OCI-LY7 (cell line): Measurements from ENCODE around the gene IQGAP3. TPM values are rescaled to one million over a fixed set of nuclear protein-coding genes. Genes with fewer than 3 reads are reported as not detected.

ENCODE experiments used
- BruUV-seq: library from RNA; stranded (reverse); fragments of 400-500 nt; replicated peaks from 2 replicates; lab custom pipeline; 2021; lab: Mats Ljungman, UMichigan
- CTCF ChIA-PET: fragments of 300-600 bp; sonication (Branson Sonifier 250); formaldehyde crosslinking; loops from one replicate; lab custom pipeline; 2022; ENCODE audit warnings: antibody characterized with exemption; ENCODE audit not compliant: unreplicated experiment; lab: Charles Lee
- POLR2A ChIA-PET: fragments of 300-600 bp; sonication (Branson Sonifier 250); formaldehyde crosslinking; loops from one replicate; lab custom pipeline; 2022; ENCODE audit warnings: antibody characterized with exemption; lab: Charles Lee
- DNase-seq: peaks from one replicate; pipeline ENCODE4 v3.0.0-alpha.2; 2015; ENCODE audit warnings: low spot score
- H2AFZ ChIP-seq: fragments of 200-600 bp; sonication (generic), shearing (Covaris generic); 2 replicates; pipeline ENCODE4 v1.6.1; 2014; ENCODE audit warnings: mild to moderate bottlenecking, antibody characterized with exemption, low read length, moderate library complexity
- H3K27ac ChIP-seq: fragments of 200-600 bp; sonication (generic); 2 replicates; pipeline ENCODE4 v1.5.1; 2014; ENCODE audit warnings: mixed run types, low read depth, mild to moderate bottlenecking, moderate library complexity, low read length, inconsistent platforms; ENCODE audit not compliant: poor library complexity, severe bottlenecking
- H3K36me3 ChIP-seq: fragments of 200-600 bp; sonication (generic); 2 replicates; pipeline ENCODE4 v1.6.1; 2014; ENCODE audit warnings: mild to moderate bottlenecking, antibody characterized with exemption, low read length, moderate library complexity, mixed read lengths; ENCODE audit not compliant: insufficient read depth
- H3K4me1 ChIP-seq: fragments of 200-600 bp; sonication (generic); 2 replicates; pipeline ENCODE4 v1.5.1; 2014; ENCODE audit warnings: mild to moderate bottlenecking, low read length; ENCODE audit not compliant: insufficient read depth, poor library complexity, severe bottlenecking
- H3K4me2 ChIP-seq: fragments of 200-600 bp; sonication (generic); 2 replicates; pipeline ENCODE4 v1.6.1; 2014; ENCODE audit warnings: mild to moderate bottlenecking, low read length
- H3K4me3 ChIP-seq: fragments of 200-600 bp; sonication (generic); 2 replicates; pipeline ENCODE4 v1.5.1; 2014; ENCODE audit warnings: mild to moderate bottlenecking, low read depth, low read length; ENCODE audit not compliant: poor library complexity, severe bottlenecking
- H3K79me2 ChIP-seq: fragments of 200-600 bp; sonication (generic); 2 replicates; pipeline ENCODE4 v1.6.1; 2016; ENCODE audit warnings: low read depth, mild to moderate bottlenecking, low read length, moderate library complexity, mixed read lengths; ENCODE audit not compliant: insufficient read depth
- H3K9me2 ChIP-seq: fragments of 200-600 bp; sonication (generic); 2 replicates; pipeline ENCODE4 v1.6.1; 2016; ENCODE audit warnings: mild to moderate bottlenecking, low read length, mixed read lengths; ENCODE audit not compliant: insufficient read depth
- H3K9me3 ChIP-seq: fragments of 200-600 bp; sonication (generic); 2 replicates; pipeline ENCODE4 v1.6.1; 2014; ENCODE audit warnings: mild to moderate bottlenecking, mixed run types, low read length, mixed read lengths
- H4K20me1 ChIP-seq: fragments of 200-600 bp; sonication (generic); 2 replicates; pipeline ENCODE4 v1.6.1; 2014; ENCODE audit warnings: mild to moderate bottlenecking, antibody characterized with exemption, low read length, moderate library complexity, mixed read lengths; ENCODE audit not compliant: insufficient read depth
- EZH2phosphoT487 ChIP-seq: fragments of 200-600 bp; sonication (generic); IDR thresholded peaks from 2 replicates; pipeline ENCODE4 v1.6.1; 2018; ENCODE audit warnings: low read depth, borderline replicate concordance, mild to moderate bottlenecking, mixed run types, antibody characterized with exemption, low read length, moderate library complexity, mixed read lengths
- intact Hi-C: fragments of 100-400 bp; cut with micrococcal nuclease; formaldehyde crosslinking; loops from one replicate; pipeline ENCODE4 v1.10.0; 2022; ENCODE audit not compliant: unreplicated experiment
- total RNA-seq, 2 experiments: library from RNA; depleted of rRNA in 1 of 2; stranded (reverse); fragments of >200 nt in 1 of 2; shearing (Covaris generic) in 1 of 2; gene quantifications; 2 replicates each; pipeline ENCODE4 v1.2.3, GENCODE V29; 2014 to 2022
- TF ChIP-seq, protein P1 (sequence below): fragments of 200-600 bp; sonication (generic); conservative IDR thresholded peaks from 2 replicates; pipeline ENCODE4 v1.5.1; 2014; ENCODE audit warnings: mild to moderate bottlenecking, antibody characterized with exemption, low read length, moderate library complexity, mixed read lengths

Gene IQGAP3
- total RNA-seq, 2 experiments from 2014 or later: 22.4 to 28.7 TPM

GRCh38 chr1:156522443-156522970 lies 49.9 kb downstream of the IQGAP3 start:
- Histone ChIP-seq H2AFZ (no peak overlapping the region), H3K4me3 (no peak overlapping the region), H3K9me2 (no peaks in the 10 kb centered on the region), H3K79me2 (no peaks in the 10 kb centered on the region), H3K27ac (no peak overlapping the region), H3K4me1 (peaks cover 28% of the 10 kb centered on the region), H3K4me2 (no peak overlapping the region), H3K36me3 (peaks cover 6% of the 10 kb centered on the region; the same call in 1 of the 2 replicates), H4K20me1 (no peaks in the 10 kb centered on the region), H3K9me3 (no peaks in the 10 kb centered on the region)
- intact Hi-C loops: no loop called here
- CTCF ChIA-PET: no interaction called here
- POLR2A ChIA-PET: interaction anchor here (0.6 to 0.9 kb wide), 2 partner anchors 9 to 21 kb away, joined by 3 to 4 read pairs; no protein-coding TSS in a partner anchor
- BruUV-seq: no TSS peak
- no peak for TF ChIP-seq EZH2phosphoT487
- TF ChIP-seq, protein P1, sequence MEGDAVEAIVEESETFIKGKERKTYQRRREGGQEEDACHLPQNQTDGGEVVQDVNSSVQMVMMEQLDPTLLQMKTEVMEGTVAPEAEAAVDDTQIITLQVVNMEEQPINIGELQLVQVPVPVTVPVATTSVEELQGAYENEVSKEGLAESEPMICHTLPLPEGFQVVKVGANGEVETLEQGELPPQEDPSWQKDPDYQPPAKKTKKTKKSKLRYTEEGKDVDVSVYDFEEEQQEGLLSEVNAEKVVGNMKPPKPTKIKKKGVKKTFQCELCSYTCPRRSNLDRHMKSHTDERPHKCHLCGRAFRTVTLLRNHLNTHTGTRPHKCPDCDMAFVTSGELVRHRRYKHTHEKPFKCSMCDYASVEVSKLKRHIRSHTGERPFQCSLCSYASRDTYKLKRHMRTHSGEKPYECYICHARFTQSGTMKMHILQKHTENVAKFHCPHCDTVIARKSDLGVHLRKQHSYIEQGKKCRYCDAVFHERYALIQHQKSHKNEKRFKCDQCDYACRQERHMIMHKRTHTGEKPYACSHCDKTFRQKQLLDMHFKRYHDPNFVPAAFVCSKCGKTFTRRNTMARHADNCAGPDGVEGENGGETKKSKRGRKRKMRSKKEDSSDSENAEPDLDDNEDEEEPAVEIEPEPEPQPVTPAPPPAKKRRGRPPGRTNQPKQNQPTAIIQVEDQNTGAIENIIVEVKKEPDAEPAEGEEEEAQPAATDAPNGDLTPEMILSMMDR: no peak
- no peak for DNase-seq

DNA sequence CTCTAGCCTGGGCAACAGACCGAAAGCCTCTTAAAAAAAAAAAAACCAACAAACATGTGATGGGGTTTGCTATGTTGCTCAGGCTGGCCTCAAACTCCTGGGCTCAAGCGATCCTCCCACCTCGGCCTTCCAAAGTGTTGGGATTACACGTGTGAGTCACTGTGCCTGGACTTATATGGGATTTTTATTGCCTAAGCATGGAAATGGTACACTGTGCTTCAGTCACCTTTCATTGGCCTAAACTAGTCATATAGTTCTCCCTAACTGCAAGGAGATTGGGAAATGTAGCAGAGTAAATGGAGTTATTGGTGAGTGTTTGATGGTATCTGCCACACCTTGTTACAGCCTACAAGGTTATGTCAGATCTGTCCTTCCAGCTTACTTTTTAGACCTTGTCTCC lies 54.6 kb downstream of the IQGAP3 start:
- ChIA-PET POLR2A (interaction anchor here (0.7 kb wide), 2 partner anchors 33 to 186 kb away, joined by 3 read pairs; no protein-coding TSS in a partner anchor), CTCF (no interaction called here)
- no TSS peak for BruUV-seq
- Histone ChIP-seq H3K79me2 (no peaks in the 10 kb centered on the region), H3K9me2 (no peaks in the 10 kb centered on the region), H3K4me3 (no peak overlapping the region), H3K4me2 (no peak overlapping the region), H3K36me3 (no peaks in the 10 kb centered on the region), H3K9me3 (no peaks in the 10 kb centered on the region), H2AFZ (no peak overlapping the region), H4K20me1 (no peaks in the 10 kb centered on the region), H3K4me1 (no peaks in the 10 kb centered on the region), H3K27ac (no peak overlapping the region)
- TF ChIP-seq, protein P1: no peak
- no peak for TF ChIP-seq EZH2phosphoT487
- intact Hi-C loops: no loop called here
- DNase-seq: no peak

DNA sequence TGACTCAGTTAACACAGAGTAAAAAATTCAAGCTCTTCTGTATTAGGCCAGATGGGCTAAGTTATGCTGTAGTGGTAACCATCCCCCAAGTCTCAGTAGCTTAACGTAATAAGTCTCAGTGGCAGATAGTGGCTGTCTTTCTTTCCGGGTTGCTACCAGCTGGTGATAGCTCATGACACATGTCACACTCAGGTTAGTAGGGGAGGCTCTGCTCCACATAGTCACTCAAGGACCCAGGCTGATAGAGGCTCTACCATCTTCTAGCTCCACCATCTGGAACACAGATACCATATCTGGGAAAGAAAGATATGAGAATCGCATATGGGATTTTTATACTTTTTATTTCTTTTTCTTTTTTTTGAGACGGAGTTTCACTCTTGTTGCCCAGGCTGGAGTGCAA lies 55.5 kb downstream of the IQGAP3 start:
- Histone ChIP-seq H2AFZ (no peak overlapping the region; the same call in 1 of the 2 replicates), H3K9me2 (no peaks in the 10 kb centered on the region), H3K9me3 (no peaks in the 10 kb centered on the region), H3K4me1 (peaks cover 4% of the 10 kb centered on the region), H3K4me3 (no peak overlapping the region), H3K36me3 (no peaks in the 10 kb centered on the region), H3K79me2 (no peaks in the 10 kb centered on the region), H3K4me2 (no peak overlapping the region), H4K20me1 (no peaks in the 10 kb centered on the region), H3K27ac (no peak overlapping the region)
- BruUV-seq: no TSS peak
- no peak for TF ChIP-seq EZH2phosphoT487
- TF ChIP-seq, protein P1: no peak
- DNase-seq: no peak
- ChIA-PET CTCF (no interaction called here), POLR2A (interaction anchor here (0.6 to 1.1 kb wide), 4 partner anchors 9 to 185 kb away, joined by 3 to 4 read pairs (median 3); no protein-coding TSS in a partner anchor)
- intact Hi-C loops: no loop called here
